ENCODE data around the gene FCRL5. TPM values are rescaled to one million over a fixed set of nuclear protein-coding genes. Genes with fewer than 3 reads are reported as not detected.

FCRL5 gene
- total RNA-seq, 1 experiment from 2014 or later, result not detected

DNA sequence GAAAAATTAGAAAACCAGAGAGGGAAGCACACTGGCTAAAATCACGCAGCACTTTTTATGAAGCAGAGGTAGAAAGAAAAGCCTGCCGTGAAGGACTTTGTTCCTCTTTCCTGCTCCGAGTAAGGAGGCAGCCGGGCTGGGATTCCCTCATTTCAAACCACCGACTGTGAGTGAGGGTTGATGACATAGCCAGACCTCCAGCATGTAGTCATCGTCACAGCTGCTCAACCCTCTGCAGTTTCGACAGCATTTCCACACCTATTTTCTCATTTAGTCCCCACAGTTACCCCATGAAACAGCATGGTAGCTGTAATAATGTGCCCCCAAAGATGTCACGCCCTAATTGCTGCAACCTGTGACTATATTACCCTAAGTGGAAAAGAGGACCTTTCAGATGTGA is 35.3 kb downstream of the FCRL5 start:
- no peaks in the 10 kb centered on the region for H3K36me3 Mint-ChIP-seq (ENCODE audit: insufficient read depth, unreplicated experiment)
- no peak overlapping the region for H3K27ac Mint-ChIP-seq (ENCODE audit: unreplicated experiment)
- H3K27me3 Mint-ChIP-seq (ENCODE audit: unreplicated experiment), result peaks cover under 1% of the 10 kb centered on the region
- no peaks in the 10 kb centered on the region for H3K4me1 Mint-ChIP-seq (ENCODE audit: low read depth, unreplicated experiment)
- H3K9me3 Mint-ChIP-seq (ENCODE audit: low read depth, unreplicated experiment), result no peaks in the 10 kb centered on the region
- no peak for DNase-seq
- TF ChIP-seq CTCF (IDR thresholded peaks at IDR 0.05; ENCODE audit: unreplicated experiment), result no peak
- intact Hi-C loops (cut with micrococcal nuclease; ENCODE audit: unreplicated experiment), result no loop called here
- CTCF ChIA-PET, result no interaction called here
- no peak overlapping the region for H3K4me3 Mint-ChIP-seq (ENCODE audit: low read depth, unreplicated experiment)
- no TSS peak for BruUV-seq (replicated peaks)

DNA sequence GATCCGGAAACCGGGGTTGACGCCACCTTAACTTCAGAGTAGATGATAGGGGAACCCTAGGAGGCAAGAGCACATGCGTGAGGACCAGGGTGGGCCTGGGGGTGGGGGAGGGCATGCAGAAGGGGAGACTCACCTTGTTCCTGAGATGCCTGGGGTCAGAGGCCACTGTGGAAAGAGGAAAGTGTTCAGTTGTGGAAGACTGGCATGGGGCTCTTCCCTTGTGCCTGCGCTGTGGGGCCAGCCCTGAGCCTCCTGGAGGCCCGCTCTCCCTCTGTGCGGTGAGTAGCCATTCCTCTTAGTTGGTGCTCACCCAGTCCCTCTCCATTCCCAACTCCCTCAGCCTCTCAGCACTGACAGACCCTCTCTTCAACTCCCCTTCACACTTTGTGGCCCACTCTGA is 36.6 kb downstream of the FCRL5 start:
- Mint-ChIP-seq H3K27me3 (ENCODE audit: unreplicated experiment) (no peaks in the 10 kb centered on the region), H3K36me3 (ENCODE audit: insufficient read depth, unreplicated experiment) (no peaks in the 10 kb centered on the region), H3K4me3 (ENCODE audit: low read depth, unreplicated experiment) (no peak overlapping the region), H3K4me1 (ENCODE audit: low read depth, unreplicated experiment) (no peaks in the 10 kb centered on the region), H3K27ac (ENCODE audit: unreplicated experiment) (no peak overlapping the region), H3K9me3 (ENCODE audit: low read depth, unreplicated experiment) (no peaks in the 10 kb centered on the region)
- no peak for DNase-seq
- CTCF ChIA-PET, result interaction anchor here (0.7 kb wide), 1 partner anchor 560 kb away, joined by 3 read pairs; no protein-coding TSS in a partner anchor
- BruUV-seq (replicated peaks), result no TSS peak
- intact Hi-C loops (cut with micrococcal nuclease; ENCODE audit: unreplicated experiment), result no loop called here
- no peak for TF ChIP-seq CTCF (IDR thresholded peaks at IDR 0.05; ENCODE audit: unreplicated experiment)

DNA sequence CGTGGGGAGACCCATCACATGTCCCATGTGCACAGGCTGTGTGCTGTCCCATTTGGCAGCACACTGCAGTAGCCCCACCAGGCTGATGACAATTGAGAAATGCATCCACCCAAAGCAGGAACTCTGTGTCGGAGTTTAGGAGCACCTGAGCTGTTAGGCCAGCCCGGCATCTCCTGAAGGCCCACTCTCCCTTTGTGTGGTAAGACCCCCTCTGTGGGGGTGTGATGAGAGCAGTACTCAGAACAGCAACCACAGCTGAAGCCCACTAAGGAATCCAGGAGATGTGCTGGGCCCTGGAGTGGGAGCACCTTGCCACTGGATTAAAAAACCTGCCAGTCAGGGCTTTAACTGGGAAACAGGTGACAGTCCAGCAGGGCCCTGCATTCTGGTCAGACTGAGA is 37.2 kb downstream of the FCRL5 start:
- intact Hi-C loops (cut with micrococcal nuclease; ENCODE audit: unreplicated experiment), result no loop called here
- BruUV-seq (replicated peaks), result no TSS peak
- Mint-ChIP-seq H3K27me3 (ENCODE audit: unreplicated experiment) (no peaks in the 10 kb centered on the region), H3K27ac (ENCODE audit: unreplicated experiment) (no peak overlapping the region), H3K9me3 (ENCODE audit: low read depth, unreplicated experiment) (no peaks in the 10 kb centered on the region), H3K4me1 (ENCODE audit: low read depth, unreplicated experiment) (no peaks in the 10 kb centered on the region), H3K36me3 (ENCODE audit: insufficient read depth, unreplicated experiment) (no peaks in the 10 kb centered on the region), H3K4me3 (ENCODE audit: low read depth, unreplicated experiment) (no peak overlapping the region)
- CTCF ChIA-PET, result interaction anchor here (0.7 kb wide), 1 partner anchor 559 kb away, joined by 3 read pairs; no protein-coding TSS in a partner anchor
- no peak for DNase-seq
- no peak for TF ChIP-seq CTCF (IDR thresholded peaks at IDR 0.05; ENCODE audit: unreplicated experiment)

- H3K36me3 Mint-ChIP-seq (ENCODE audit: insufficient read depth, unreplicated experiment), result no peaks in the 10 kb centered on the region
- no peak overlapping the region for H3K4me3 Mint-ChIP-seq (ENCODE audit: low read depth, unreplicated experiment)
- intact Hi-C loops (cut with micrococcal nuclease; ENCODE audit: unreplicated experiment), result no loop called here
- no TSS peak for BruUV-seq (replicated peaks)
- no peaks in the 10 kb centered on the region for H3K9me3 Mint-ChIP-seq (ENCODE audit: low read depth, unreplicated experiment)
- H3K27me3 Mint-ChIP-seq (ENCODE audit: unreplicated experiment), result peaks cover 17% of the 10 kb centered on the region
- CTCF ChIA-PET, result no interaction called here
- no peak overlapping the region for H3K27ac Mint-ChIP-seq (ENCODE audit: unreplicated experiment)
- H3K4me1 Mint-ChIP-seq (ENCODE audit: low read depth, unreplicated experiment), result no peaks in the 10 kb centered on the region
- DNase-seq, result no peak
- TF ChIP-seq CTCF (IDR thresholded peaks at IDR 0.05; ENCODE audit: unreplicated experiment), result no peak
Observed at GRCh38 chr1:157512036-157512969, 40.0 kb downstream of the FCRL5 start.
